GM12892 (cell line): ENCODE measurements around the gene INPP5A.

ENCODE experiments used
- DNase-seq: peaks from one replicate; pipeline ENCODE4 v3.0.0; 2011; ENCODE audit not compliant: insufficient read length
- FAIRE-seq: peaks from 2 replicates; lab custom pipeline; 2011; peaks lifted over from hg19 to GRCh38; lab: Jason Lieb, UNC
- POLR2A ChIP-seq: IDR thresholded peaks from 2 replicates; pipeline ENCODE4 v1.6.1; 2011; ENCODE audit warnings: low read depth, low read length, control low read depth
- POLR2AphosphoS5 ChIP-seq: IDR thresholded peaks from 2 replicates; pipeline ENCODE4 v1.6.1; 2011; ENCODE audit warnings: low read depth, low read length, control low read depth
- TAF1 ChIP-seq: IDR thresholded peaks from 2 replicates; pipeline ENCODE4 v1.6.1; 2011; ENCODE audit warnings: low read depth, mild to moderate bottlenecking, control low read depth, low read length, borderline replicate concordance

The INPP5A gene

DNA sequence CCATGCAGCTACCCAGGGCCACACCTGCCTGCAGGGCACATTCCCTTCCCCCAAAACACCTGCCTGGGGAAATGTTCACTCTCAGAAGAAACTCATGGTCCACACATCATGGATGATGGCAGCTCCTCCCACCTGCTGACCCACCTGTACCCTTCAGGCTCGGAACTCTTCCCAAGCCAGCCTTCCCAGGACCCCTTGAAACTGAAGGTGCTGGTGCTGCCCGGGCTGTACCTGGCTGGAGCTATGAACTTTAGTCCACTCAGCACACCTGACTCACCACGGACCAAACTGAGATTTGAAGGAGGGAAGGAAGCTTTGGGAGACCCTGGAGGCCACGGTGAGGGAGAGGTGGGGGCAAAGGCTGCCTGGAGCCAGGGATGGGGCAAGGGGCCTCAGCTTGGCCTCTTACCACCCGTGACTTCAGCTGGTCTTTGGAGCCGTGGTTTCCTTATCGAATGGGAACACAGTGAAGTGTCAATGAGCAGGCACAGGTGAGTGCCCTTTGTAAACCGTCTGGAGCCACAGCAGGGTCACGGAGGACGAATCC is 30.1 kb upstream of the INPP5A start:
- DNase-seq (no peak), FAIRE-seq (no peak)
- no peak for TF ChIP-seq POLR2AphosphoS5
- no peak for TF ChIP-seq POLR2A
- no peak for TF ChIP-seq TAF1

DNA sequence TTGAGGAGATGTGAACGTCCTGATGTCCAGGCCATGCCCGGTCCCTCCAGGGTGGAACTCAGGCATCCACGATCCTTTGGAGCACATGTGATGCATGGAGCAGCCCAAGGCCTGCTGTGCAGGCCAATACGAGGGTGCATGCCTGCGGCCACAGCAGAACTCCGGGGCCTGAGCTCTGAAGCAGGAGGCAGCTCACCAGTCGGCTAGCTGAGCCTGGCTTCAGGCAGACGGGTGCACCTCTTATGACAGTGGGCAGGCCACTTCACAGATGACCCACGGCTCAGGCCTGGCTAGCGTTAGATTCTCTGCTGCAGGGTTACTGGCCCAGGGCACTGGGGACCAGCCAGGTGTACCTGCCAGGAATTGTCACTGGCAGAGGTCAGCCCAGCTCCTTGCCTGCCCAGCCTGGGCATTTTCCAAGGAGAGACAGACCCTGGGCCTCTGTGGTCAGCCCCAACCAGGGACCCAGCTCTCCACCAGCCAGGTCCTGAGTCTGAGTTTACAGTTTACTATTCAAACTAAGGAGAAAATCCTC is 29.6 kb upstream of the INPP5A start:
- FAIRE-seq: no peak
- DNase-seq: no peak

DNA sequence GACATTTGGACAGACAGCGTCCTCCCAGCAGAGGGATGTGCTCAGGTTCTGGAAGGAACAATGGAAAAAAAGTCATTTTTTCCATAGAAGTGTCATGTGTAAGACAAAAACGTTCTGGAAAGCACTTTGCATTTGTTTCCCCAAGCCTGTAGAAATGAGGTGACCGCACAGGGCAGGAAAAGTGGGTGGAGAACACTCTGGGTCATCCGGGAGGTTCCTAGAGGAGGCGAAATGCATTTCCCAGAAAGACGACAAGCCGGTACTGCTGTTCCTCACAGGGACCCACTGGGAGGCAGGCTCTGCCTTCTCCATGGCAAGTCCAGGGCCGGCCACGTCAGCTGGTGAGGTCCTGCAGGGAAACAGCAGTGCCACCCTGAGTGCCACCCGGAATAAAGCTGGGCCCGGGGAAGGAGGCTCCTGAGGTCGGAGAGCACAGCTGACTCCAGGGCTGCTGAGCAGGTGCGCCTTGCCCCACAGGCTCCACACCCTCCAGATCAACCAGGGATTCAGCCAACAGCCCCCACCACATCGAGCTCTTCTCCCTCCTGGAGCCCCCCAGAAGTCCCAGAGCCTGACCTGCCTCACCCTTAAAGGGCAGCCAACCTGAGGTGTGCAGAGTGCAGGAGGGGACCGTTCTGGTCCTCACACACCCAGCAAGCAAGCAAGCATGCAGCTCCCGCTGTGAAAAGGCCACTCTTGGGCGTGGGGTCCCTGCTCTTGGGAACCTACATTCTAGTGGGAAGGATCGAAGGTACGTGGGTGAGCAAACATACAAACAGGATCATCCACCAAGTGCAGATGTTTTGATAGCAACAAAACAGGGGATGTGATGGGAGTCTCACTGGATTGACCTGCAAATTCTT is 28.8 kb upstream of the INPP5A start:
- FAIRE-seq (no peak), DNase-seq (no peak)
- TF ChIP-seq TAF1 (no peak), POLR2A (no peak), POLR2AphosphoS5 (no peak)

More for the DNA sequence above, 29.6 kb upstream of the INPP5A start:
- TF ChIP-seq POLR2AphosphoS5: no peak

DNA sequence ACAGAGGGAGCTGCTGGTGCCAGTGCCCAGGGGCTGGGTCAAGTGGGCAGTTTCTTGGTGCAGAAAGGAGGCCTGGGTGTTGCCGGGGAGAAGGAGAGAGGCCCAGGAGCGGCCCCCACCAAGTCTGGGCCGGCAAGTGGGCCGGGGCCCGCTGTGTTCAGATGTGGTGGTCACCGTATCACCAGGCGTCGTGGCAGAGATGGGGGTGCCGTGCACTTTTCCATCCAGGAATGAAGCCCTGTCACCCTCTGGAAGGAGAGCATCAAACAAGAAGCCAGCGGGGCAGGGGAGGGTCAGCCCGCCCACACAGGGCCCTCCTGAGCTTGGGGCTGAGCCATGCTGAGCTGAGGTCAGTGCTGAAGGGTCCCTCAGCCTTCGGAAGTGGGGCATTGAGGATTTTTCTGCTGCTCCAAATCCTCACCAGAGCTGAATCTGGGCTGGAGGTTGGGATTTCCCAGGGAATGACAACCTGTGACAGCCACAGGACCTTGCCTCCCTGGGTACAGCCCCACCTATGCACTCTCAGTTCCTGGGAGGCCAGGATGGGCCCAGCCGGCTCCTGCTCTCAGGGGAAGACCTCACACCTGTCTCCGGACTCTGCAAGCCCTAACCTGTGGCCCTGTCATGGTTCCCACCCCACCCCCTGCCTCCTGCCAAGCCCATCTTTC is 27.9 kb upstream of the INPP5A start:
- DNase-seq: peak; percentile 14
- no peak for TF ChIP-seq POLR2A
- FAIRE-seq: no peak

DNA sequence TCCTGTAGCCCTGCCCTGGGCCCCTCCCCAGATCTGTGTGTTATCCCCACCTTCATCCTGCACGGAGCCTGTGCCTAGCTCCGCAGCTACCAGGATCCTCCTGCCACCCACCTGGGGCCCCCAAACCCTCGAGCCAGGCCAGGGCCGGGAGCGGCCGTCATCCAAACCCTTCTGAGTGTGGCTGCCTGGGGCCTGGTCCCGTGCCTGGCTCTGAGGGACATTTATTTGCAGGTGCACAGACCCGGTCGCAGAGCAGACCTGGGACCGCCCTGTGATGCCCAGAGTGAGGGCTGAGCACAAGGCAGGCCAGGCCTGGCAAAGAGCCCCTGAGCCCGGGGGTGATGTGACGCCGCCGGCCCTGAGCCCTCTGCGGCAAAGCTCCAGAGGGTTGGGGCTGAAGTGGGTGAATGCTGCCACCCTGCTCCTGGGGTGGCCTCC is 27.4 kb upstream of the INPP5A start:
- DNase-seq (no peak), FAIRE-seq (no peak)
- TF ChIP-seq POLR2A: no peak
- TF ChIP-seq TAF1: no peak
- TF ChIP-seq POLR2AphosphoS5: no peak

DNA sequence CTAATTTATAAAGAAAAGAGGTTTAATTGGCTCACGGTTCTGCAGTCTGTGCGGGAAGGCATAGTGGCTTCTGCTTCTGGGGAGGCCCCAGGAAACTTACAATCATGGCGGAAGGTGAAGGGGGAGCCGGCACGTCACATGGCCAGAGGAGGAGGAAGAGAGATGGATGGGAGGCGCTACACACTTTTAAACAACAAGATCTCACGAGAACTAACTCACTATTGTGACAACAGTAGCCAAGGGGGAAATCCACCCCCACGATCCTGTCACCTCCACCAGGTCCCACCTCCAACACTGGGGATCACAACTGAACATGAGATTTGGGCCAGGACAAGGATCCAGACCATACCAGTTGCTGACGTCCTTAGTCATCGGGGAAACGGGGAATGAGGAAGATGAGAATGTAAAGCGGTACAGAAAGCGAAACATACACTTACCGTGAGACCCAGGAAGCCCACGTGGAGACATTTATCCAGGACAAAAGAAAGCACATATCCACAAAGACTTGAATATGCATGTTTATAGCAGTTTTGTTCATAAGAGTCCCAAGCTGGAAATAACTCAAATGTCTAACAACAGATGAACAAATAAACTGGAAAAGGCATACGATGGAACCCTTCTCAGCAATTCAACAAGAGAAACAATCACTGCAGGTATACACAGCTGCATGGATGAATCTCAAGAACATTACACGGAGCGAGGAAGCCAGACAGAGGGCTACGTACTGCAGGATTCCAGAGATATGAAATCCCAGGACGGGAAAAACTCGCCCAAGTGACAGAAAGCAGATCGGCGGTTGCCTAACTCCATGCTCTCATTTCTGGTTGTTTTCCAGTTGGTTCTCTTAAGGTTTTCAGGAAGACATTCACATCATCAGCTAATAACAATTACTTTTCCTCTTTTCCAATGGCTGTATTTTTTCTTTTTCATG is 26.2 kb upstream of the INPP5A start:
- FAIRE-seq (no peak), DNase-seq (no peak)
- no peak for TF ChIP-seq TAF1
- TF ChIP-seq POLR2A: no peak
- no peak for TF ChIP-seq POLR2AphosphoS5

DNA sequence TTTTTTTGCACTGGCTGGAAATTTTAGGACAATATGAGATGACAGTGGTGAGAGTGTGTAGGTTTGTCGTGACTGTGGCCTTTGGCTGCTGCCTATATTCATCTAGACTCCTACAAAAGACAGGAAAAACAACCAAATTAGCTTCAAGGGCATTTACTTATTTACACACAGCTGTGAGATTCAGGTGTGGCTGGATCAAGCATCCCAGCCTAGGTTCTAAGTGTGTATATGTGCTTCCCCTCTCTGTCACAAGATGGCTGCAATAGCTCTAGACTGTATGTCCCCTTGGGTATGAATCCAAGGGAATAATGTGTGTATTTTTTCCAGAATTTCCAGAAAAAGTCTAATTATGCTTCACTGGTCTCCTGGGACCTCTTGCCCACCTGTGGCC is 25.5 kb upstream of the INPP5A start:
- no peak for DNase-seq
- TF ChIP-seq TAF1 (no peak), POLR2A (no peak), POLR2AphosphoS5 (no peak)
- no peak for FAIRE-seq

DNA sequence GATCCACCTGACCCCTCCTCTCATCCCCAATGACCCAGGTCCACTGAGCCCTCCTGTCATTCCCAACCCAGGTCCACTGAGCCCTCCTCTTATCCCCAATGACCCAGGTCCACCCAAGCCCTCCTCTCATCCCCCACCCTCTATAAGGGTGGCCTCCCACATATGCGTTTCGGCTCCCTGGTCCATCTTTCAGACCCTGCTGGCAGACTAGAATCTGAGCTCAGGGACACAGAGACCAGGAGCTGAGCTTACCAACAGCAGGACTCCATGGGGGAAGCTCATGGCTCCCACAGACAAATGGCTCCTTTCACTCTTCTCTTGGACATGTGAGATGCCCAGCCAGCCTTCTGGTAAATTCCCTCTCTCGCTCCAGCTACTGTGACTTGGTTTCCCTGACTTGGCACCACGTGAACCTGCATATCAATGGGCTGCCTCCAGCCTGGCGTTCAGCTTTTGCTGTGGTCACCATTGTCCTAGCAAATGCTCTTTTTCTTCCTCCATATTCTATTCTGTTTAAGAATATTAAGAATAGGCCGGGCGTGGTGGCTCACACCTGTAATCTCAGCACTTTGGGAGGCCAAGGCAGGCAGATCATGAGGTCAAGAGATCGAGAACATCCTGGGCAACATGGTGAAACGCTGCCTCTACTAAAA is 24.8 kb upstream of the INPP5A start:
- no peak for FAIRE-seq
- no peak for TF ChIP-seq POLR2A
- no peak for TF ChIP-seq TAF1
- no peak for TF ChIP-seq POLR2AphosphoS5
- no peak for DNase-seq

DNA sequence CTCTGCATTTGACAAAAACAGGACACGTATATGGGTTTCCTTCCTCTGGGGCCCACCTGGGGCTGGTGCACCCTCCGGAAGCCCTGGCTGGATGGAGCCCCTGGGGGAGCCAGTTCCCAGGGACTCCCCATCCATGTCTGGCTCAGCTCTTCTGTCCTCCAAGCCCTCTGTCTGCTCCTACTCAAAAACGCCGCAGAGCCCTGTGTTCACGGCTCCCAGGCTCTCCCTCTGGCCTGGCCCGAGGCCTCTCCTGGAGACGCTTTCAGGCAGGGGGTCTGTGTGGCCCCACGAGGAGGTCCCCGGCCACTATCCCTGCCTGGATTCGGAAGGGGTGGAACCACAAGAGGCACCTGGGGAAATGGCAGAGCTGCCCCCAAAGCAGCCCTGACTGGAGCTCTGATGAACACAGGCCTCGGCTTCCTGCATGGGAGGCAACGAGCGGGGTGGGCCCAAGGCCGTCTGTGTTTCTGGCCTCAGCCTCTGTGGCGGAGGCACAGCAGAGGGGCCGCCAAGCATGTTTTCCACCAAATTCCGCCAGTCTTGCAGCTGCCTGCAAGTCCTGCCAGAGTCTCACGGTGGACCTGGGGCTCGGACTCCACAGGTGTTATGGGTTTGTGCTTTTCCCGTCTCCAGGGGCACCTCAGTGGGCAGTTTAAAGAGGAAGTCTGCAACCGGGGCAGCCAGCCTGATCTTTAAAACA is 22.6 kb upstream of the INPP5A start:
- TF ChIP-seq POLR2A: no peak
- TF ChIP-seq POLR2AphosphoS5: no peak
- no peak for TF ChIP-seq TAF1
- no peak for DNase-seq
- no peak for FAIRE-seq
